ENCODE data around the gene PDLIM4. TPM values are rescaled to one million over a fixed set of nuclear protein-coding genes. Genes with fewer than 3 reads are reported as not detected.

PDLIM4 gene
- total and polyA plus RNA-seq, 2 experiments from 2014 or later = 25.2 to 31.8 TPM

GRCh38 chr5:132265336-132266030 is 8.0 kb downstream of the PDLIM4 start:
- Histone ChIP-seq H4K20me1 (replicated peaks; ENCODE audit: insufficient read depth) (no peaks in the 10 kb centered on the region), H3K4me3 (no peak overlapping the region), H3K4me1 (ENCODE audit: insufficient read depth) (no peaks in the 10 kb centered on the region), H3K27me3 (ENCODE audit: insufficient read depth) (no peaks in the 10 kb centered on the region), H2AFZ (no peak overlapping the region), H3K9me2 (ENCODE audit: insufficient read depth) (no peaks in the 10 kb centered on the region), H3K4me2 (no peak overlapping the region), H3F3A (replicated peaks; ENCODE audit: low read depth) (no peaks in the 10 kb centered on the region), H3K36me3 (ENCODE audit: insufficient read depth) (no peaks in the 10 kb centered on the region), H3K79me2 (replicated peaks; ENCODE audit: insufficient read depth) (no peaks in the 10 kb centered on the region), H3K27ac (ENCODE audit: low read depth) (no peak overlapping the region)
- Mint-ChIP-seq H3K27me3 (ENCODE audit: insufficient read depth, low read depth, poor library complexity) (peaks cover 9% of the 10 kb centered on the region), H3K36me3 (ENCODE audit: low read depth) (no peaks in the 10 kb centered on the region; the same call in 2 of the 3 replicates), H3K4me1 (peaks cover 3% of the 10 kb centered on the region), H3K9me3 (no peaks in the 10 kb centered on the region), H3K27ac (no peak overlapping the region), H3K4me3 (no peak overlapping the region)
- DNase-seq (ENCODE audit: low spot score) (no peak), ATAC-seq (no peak)
- no peak for TF ChIP-seq ZNF114 (CRISPR knock-in tag; IDR thresholded peaks at IDR 0.05)
- TF ChIP-seq STAT1 (IDR thresholded peaks at IDR 0.05; ENCODE audit: unreplicated experiment) = no peak
- TF ChIP-seq ETS1 (IDR thresholded peaks at IDR 0.05) = no peak
- TF ChIP-seq JUNB (IDR thresholded peaks at IDR 0.05; ENCODE audit: unreplicated experiment) = no peak
- no peak for TF ChIP-seq ZNF331 (CRISPR knock-in tag; IDR thresholded peaks at IDR 0.05; ENCODE audit: low read depth)
- no peak for TF ChIP-seq POLR2AphosphoS5 (IDR thresholded peaks at IDR 0.05; ENCODE audit: low read depth)
- TF ChIP-seq CTCF (conservative IDR thresholded peaks at IDR 0.05; ENCODE audit: low read depth in 2 of 2) = no peak
- no peak for TF ChIP-seq REST (IDR thresholded peaks at IDR 0.05; ENCODE audit: unreplicated experiment)

All from GM23338 (cell line).